ENCODE data around the gene RASD1.
A peak's percentile ranks its signal among the peaks of the same experiment; 100 is the strongest.

RASD1 gene, protein sequence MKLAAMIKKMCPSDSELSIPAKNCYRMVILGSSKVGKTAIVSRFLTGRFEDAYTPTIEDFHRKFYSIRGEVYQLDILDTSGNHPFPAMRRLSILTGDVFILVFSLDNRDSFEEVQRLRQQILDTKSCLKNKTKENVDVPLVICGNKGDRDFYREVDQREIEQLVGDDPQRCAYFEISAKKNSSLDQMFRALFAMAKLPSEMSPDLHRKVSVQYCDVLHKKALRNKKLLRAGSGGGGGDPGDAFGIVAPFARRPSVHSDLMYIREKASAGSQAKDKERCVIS

DNA sequence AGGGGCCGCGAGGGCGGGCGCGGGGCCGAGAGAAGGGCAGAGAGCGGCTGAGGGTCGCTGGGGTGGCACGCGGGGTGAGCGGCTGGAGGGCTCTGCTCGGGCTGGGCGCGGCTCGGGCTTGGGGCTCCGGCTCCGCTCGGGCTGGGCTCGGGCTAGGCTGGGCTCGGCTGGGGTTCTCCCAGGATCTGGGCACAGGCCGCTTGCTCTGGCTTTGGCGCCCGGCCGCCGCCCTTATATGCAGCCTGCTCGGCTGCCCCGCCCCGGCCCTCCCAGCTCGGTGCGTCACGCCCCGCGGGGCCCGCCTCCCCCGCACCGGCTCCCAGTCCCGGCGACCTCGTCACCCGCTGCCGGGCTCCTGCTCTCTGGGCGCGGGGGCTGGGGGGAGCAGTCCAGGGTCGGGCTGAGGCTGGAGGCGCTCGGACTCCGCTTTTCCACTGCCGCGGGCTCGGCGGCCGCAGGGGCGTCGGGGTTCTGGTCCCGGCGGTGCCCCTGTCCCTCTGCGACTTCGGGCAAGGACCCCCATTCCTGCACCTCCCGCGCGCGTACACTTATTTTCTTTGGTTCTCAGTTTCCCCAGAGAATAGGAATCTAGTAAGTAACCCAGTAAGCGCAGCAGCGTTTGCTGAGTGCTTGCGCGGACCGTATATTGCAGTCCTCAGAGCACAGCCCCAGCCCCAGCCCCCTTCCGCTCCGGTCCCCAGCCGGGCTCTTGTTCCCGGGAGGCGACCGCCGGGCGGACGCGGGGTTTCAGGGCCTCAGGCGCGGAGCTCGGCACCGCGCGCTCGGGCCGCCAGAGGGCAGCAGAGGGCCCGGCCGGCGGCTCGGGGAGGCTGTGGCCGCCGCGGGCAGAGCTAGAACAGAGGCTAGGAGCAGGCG, at the start of gene RASD1:
Gene RASD1, minus strand, starts transcription at position 207 of the 876 bp plus-strand sequence. CDS start 214 bp downstream, outside the sequence.
- H3K27ac ChIP-seq, result peak within 1 kb of the TSS; percentile 61 to 82
- H3K4me3 ChIP-seq, result peak within 1 kb of the TSS; percentile 76
- DNase-seq (ENCODE audit: low spot score), result peak; percentile 93
- TF ChIP-seq, protein P1, sequence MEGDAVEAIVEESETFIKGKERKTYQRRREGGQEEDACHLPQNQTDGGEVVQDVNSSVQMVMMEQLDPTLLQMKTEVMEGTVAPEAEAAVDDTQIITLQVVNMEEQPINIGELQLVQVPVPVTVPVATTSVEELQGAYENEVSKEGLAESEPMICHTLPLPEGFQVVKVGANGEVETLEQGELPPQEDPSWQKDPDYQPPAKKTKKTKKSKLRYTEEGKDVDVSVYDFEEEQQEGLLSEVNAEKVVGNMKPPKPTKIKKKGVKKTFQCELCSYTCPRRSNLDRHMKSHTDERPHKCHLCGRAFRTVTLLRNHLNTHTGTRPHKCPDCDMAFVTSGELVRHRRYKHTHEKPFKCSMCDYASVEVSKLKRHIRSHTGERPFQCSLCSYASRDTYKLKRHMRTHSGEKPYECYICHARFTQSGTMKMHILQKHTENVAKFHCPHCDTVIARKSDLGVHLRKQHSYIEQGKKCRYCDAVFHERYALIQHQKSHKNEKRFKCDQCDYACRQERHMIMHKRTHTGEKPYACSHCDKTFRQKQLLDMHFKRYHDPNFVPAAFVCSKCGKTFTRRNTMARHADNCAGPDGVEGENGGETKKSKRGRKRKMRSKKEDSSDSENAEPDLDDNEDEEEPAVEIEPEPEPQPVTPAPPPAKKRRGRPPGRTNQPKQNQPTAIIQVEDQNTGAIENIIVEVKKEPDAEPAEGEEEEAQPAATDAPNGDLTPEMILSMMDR (IDR thresholded peaks at IDR 0.05), result peak; percentile 95

DNA sequence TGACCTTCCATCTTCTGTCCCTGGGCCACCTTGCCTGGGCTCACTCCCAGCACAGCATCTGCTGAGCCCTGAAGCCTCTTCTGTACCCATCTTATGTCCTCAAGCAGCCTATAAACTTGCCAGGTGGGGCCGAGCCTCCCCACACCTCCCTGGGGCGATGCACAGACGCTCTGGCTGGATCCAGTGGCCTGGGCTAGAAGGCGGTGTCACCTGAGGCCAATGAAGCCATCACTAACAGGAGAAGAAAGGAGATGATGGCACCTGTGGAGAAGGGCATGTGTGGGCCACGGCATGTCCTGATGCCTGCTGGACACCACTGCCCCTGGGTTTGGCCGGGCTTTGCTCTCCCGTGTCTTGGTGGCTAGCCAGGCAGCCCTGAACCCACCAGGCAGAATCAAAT, 49.8 kb upstream of the RASD1 start:
- peak overlapping the region; percentile 38 to 50 for H3K27ac ChIP-seq
- TF ChIP-seq, protein P1 (IDR thresholded peaks at IDR 0.05), result no peak
- no peak for DNase-seq (ENCODE audit: low spot score)
- H3K4me3 ChIP-seq, result no peak overlapping the region

DNA sequence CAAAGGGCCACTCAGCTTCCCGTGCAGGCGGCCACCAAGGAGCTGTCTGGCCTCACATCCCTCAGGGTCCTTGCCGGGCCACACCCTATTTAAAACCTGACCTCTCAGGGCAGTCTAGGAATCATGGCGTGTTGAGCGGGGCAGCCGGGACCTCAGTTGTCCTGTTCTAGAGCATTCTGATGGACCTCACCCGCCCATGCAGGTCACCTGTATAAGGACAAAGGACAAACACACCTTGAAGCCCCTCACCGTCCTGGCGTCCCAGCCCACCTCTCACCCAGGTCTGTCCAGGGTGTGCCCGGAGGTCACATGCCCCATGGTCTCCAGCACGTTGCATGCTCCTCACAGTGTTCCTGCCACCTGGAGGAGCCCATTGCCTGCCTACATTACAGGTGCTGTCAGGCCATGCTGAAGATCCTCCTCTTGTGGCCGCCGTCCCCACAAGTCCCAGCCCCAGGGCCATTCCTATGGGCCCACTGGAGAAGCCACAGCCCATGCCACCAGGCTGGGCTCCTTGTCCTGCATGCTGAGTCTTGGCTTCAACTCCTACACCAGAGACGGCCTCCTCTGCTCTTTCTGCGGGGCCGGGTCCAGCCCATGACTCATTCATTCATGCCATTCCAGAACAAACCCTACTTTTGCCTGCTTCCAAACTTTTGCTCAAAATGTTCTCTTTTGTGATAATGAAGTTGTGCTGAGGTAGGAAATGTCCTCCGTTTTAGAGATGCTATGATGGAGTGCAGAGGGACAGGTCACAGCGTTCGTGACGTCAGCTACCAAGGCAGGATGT, 49.0 kb upstream of the RASD1 start:
- TF ChIP-seq, protein P1 (IDR thresholded peaks at IDR 0.05), result no peak
- Histone ChIP-seq H3K27ac (peak overlapping the region in 1 of 2 donors; percentile 50), H3K4me3 (no peak overlapping the region)
- no peak for DNase-seq (ENCODE audit: low spot score)

DNA sequence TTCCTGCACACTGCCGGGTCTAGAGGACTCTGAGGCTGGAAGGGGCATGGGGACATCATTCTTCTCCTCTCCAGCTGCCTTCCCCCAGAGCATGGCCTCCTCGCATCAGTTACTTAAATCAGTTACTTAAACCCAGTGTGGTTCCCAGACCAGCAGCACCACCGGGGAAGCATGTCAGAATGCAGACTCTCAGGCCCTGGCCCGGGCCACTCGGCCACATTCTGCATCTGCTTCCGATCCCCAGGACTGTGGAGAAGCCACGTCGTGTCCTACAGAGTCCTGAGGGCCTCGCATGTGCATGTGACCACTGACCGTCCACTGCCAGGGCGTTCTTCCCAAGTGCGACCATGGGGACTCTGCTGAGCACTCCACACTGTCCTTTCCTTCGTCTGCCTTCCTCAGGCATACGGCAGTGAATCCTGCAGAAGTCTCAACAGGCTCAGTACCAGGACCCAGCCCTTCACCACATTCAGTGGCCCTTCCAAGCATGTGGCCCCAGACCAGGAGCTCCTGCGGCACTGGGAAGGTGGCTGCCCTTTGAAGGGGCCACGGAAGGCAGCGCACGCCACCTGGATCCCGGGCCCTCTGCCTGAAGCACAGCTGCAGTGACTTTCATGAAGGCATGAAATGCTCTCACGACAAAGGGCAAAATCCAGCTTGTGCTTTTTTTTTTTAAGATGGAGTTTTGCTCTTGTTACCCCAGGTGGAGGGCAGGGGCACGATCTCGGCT, 46.9 kb upstream of the RASD1 start:
- TF ChIP-seq, protein P1 (IDR thresholded peaks at IDR 0.05), result no peak
- DNase-seq (ENCODE audit: low spot score), result no peak
- no peak overlapping the region for H3K27ac ChIP-seq
- H3K4me3 ChIP-seq, result no peak overlapping the region

DNA sequence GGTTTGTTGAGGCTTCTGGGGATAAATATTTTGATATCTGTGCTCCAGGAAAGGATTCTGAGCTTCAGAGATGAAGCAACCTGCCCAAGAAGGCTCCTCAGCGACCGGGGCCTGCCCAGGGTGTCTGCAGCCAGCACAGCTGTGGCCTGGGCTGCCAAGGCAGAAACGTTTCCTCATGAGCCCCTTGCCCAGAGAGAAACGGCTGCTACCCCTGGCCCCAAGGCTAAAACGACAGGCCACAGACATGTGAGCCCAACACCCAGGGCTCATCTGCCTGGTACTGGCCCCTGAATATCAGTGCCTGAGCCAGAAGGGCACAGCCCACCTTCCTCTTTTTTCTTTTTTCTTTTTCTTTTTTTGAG, 45.4 kb upstream of the RASD1 start:
- no peak for DNase-seq (ENCODE audit: low spot score)
- H3K27ac ChIP-seq, result no peak overlapping the region
- H3K4me3 ChIP-seq, result no peak overlapping the region
- TF ChIP-seq, protein P1 (IDR thresholded peaks at IDR 0.05), result no peak

DNA sequence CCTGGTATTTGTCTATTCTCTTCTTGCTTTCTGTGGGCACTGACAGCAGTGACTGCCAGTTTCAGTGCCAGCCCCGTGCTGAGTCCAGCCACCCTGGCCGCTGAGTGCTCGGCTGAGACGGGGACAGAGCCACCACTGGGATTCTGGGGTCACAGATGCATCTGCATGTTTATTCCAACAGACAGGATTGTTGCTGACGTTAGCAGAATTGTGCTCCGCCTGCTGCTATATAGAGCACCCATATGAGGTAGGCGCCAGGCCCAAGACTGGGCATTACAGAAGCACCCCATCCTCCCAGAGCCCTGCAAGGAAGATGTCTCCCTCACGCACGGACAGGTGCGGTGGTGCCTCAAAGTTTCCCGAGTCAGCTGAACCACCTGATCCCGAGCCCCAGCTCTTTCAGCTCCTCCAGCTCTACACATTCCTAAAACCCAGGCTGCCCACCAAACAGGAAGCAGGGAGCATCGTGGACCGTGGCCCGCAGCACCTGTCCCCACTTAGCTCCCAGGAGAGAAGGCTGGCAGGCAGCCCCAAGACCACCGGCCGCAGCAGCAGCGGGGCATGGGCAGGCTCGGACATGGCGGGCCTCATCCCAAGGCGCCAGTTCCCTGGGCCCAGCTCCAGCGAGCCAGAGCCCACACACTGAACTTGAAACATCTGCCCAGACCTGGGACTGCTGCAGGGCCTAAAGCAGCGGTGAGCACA, 44.9 kb upstream of the RASD1 start:
- DNase-seq (ENCODE audit: low spot score), result no peak
- Histone ChIP-seq H3K27ac (no peak overlapping the region), H3K4me3 (no peak overlapping the region)
- TF ChIP-seq, protein P1 (IDR thresholded peaks at IDR 0.05), result no peak

Data from coronary artery (tissue), 2 donors.